GM20000 (cell line): ENCODE measurements around the gene ANK3.
"Not testable (repeated sequence)": the region's sequence is repeated elsewhere in the genome, so short reads cannot be mapped to it uniquely, and the experiment has no call there.

Source experiments
- DNase-seq: peaks from one replicate; pipeline ENCODE4 v3.0.0; 2012; ENCODE audit warnings: low spot score
- TF ChIP-seq, protein P1 (sequence below): IDR thresholded peaks from 2 replicates; pipeline ENCODE4 v1.5.1; 2012; ENCODE audit warnings: mild to moderate bottlenecking, control low read depth; ENCODE audit errors: extremely low read depth, missing control alignments

Gene ANK3

DNA sequence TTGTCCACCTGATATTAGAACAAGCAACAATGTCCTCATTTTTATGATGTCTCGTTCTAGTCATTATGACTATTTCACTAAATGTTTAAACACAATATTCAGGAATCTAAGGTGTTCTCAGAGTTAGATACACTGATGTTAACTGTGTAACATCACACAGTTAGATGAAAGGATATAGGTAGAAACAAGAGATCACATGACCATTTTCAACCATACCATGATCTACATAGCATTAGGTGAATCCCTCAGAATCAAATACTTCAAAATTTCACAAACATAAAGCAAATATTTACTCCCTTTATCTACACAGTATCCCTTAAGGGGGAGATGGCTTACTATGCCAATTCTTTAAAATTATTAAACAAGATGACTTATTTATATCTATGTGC, 90.3 kb downstream of the ANK3 start:
- TF ChIP-seq, protein P1, sequence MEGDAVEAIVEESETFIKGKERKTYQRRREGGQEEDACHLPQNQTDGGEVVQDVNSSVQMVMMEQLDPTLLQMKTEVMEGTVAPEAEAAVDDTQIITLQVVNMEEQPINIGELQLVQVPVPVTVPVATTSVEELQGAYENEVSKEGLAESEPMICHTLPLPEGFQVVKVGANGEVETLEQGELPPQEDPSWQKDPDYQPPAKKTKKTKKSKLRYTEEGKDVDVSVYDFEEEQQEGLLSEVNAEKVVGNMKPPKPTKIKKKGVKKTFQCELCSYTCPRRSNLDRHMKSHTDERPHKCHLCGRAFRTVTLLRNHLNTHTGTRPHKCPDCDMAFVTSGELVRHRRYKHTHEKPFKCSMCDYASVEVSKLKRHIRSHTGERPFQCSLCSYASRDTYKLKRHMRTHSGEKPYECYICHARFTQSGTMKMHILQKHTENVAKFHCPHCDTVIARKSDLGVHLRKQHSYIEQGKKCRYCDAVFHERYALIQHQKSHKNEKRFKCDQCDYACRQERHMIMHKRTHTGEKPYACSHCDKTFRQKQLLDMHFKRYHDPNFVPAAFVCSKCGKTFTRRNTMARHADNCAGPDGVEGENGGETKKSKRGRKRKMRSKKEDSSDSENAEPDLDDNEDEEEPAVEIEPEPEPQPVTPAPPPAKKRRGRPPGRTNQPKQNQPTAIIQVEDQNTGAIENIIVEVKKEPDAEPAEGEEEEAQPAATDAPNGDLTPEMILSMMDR = no peak
- no peak for DNase-seq

DNA sequence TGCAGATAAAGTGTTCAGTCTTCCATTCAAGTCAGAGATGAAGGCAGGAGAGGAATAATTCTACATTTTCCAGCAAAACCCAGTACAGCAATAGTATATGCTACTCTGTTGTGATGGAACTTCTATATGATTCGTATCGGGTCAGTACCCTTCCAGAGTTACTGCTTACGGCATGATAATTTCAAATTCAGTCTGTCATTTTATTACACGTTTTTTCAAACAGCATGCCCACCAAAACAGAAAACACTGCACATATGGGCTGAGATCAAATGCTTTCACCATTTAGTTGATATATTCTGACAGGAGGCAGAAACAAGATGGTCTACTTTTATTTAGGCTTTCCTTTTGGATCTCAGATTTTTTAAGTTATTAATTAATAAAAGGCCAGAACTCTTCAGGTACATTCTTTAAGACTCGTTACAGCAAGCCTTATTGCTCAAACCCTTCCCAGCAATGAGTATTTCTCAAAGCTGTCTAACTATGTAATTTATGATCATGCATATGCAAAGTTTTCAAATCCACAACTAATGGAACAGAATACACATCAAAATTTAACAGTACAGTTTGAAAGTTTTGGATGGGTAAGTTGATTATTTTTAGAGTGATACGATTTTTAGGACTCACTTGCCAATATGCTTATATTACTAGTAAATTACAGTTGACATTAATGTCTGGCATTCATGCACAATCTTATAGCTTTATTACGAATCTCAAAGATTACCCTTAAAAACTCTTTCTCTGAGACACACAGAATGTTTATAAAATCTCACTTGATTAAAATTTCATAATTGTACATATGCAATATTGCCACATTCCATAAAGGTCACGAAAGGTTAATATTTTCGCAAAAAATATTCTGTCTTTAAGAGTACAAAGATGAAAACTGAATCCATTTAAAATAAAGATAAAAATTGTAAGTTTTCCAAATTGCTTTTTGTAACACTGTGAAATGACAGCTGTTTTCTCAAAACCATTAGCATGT, 91.0 kb downstream of the ANK3 start:
- TF ChIP-seq, protein P1 = no peak
- DNase-seq = no peak

DNA sequence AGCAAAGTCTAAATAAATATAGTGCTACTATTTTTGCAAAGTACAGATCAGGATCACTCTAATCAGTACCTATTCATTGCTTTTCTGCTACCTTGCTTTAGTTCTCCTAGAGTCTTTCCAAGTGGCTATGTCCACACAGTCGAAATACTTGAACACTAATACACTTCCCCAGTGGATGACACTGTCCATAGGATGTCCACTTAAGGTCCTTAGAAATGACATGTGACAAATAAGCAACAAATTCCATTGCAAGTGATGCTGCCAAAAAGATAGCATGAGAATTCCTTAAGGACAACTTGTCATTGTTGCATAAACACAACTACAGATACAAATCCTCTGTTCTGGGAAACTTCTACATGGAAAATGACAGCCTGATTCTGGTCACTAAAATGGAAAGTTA, 93.6 kb downstream of the ANK3 start:
- TF ChIP-seq, protein P1 = no peak
- DNase-seq = no peak

DNA sequence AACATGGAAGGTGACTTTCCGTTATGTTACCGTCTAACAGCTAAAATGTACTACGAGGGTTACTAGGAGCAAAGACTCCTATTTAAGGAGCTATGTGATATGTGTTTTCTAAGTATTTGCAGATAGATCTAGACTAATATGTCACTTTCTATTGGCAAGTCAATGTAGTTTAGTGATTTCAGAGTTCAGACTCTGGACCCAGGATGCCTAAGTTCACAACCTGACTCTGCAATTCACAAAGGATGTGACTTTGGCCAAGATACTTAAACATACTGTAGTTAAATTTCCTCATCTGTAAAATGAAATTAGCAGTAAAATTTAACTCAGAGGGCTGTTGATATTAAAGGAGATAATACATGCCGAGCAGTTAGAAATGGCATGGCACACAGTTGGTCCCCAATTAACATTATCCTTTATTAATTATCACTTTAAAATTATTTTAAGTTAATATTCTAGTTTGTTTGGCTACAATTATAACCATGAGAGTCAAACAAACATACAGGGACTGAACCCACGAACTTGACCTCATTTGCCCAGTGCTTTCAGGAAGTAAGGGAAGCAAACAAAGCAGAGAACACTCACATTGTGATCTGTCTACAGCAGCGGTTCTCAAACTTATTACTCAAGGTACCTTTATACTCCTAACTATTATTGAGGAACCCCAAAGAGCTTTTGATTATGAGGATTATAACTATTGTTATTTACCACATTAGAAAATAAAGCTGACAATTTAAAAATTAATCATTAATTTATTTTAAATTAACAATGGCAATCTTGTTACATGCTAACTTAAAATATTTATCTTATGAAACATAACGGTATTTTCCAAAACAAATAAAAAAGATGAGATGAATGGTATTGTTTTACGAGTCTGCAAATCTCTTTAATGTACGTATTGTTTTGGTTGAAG, 94.4 kb downstream of the ANK3 start:
- TF ChIP-seq, protein P1 = no peak
- DNase-seq = no peak

DNA sequence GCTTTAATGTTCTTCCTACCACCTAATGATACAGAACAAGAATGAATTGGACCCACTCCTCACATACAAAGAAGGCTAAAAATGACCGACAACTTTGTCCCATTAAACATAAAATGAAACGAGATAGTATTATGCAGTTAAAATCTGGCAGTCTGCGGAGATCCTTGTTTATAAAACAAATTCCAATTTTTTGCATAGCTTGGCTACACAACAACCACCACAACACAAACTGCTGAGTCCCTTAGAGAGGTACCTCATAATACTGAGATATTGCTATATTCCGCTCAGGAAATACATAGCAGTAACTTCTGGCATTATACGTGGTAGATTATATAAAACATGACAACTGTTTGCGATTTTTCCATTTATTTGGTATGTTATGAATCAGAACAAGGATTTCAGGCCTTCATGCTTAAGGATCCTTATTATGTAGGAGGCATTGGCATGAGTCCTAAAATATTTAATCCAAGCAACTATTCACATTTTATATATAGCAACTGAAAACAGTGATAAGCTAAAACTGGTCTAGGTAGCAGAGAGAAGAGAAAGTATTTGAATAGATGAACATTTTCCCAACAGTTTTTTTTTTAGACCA, 96.0 kb downstream of the ANK3 start:
- DNase-seq = no peak
- TF ChIP-seq, protein P1 = no peak

DNA sequence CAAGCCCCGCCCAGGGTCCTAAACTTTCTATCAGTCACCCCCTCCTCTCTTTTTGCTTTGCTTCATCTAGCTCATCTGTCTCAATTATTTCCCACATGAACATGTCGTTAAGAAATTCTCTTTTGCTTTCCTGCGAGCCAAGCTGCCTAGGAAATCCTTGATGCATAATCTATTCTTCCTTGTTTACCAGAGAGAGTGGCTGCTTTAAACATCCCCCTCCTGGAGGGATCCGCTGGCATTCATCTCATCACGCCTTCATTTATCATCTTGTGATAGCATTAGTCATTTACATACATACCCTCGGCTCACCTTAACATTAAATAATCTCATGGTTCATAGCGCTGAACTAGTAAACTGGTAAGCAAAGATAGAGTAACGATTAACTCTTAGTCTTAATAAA, 96.7 kb downstream of the ANK3 start:
- TF ChIP-seq, protein P1 = no peak

DNA sequence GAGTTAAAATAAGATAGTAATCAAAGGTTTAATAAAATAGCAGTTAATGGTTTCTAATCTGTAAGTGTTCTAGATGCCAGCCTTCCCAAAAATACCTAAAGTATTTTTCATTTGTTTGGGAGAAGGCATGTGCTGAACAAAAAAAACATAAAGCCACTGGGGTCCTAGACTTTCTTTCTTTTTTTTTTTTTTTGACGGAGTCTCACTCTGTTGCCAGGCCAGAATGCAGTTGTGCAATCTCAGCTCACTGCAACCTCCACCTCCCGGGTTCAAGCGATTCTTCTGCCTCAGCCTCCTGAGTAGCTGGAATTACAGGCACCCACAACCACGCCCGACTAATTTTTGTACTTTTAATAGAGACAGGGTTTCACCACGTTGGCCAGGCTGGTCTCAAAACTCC, 97.1 kb downstream of the ANK3 start:
- DNase-seq = not testable (repeated sequence)

More for the DNA sequence above, 96.7 kb downstream of the ANK3 start:
- no peak for DNase-seq
